NOMO-1 treated with DMSO at 0.1 percent for 48 hours (cell line): ENCODE measurements around the gene CREB5.

Experiments used
- DNase-seq: peaks from one replicate; lab custom pipeline; 2025; ENCODE audit not compliant: unreplicated experiment; lab: John Stamatoyannopoulos, UW

CREB5 gene

DNA sequence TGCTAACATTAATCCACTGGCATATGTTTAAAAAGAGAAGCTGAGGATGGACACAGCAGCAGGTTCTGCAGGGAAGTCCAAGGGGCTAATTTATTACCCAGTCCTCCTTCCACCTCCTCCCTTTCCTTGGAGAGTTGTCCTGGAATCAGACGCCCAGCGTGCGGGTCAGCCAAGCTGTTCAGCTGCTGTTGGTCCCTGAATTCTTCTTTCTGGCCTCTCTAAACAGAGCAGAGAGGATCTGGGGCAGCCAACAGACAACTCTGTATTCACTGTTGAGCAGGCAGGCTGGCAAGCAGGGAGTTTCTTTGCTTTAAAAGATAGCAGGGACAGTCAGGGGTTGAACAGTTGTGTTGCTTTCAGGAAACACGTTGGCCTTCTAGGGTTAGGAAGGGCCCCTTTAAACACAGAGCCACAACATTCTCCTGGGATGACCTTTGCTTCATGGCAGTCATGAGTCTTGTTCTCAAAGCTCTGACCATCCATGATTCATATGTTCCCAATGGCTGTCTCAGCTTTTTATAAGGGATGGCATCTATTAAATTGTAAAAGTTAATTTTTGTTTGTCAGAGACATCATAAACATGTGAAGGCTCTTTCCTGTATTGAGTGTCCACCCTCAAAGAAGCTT lies 217.0 kb downstream of the CREB5 start:
- DNase-seq = no peak

DNA sequence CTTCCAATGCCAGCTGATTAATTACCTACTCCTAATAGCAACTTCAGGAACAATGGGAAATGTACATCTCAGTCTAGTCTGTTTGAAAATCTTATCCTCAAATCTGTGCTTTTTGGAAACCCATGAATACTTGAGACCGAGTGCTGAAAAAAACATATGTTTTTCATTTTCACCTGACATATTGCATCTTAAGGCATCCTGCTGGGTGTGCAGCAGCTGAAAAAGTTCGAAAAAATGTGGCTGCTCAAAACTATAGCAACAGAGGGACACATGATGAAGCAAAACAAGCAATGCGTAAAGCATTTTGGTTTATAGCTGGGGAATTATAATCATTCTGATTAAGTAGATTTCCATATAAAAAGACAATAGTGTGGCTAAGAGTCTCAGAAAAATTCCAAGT lies 218.0 kb downstream of the CREB5 start:
- no peak for DNase-seq

DNA sequence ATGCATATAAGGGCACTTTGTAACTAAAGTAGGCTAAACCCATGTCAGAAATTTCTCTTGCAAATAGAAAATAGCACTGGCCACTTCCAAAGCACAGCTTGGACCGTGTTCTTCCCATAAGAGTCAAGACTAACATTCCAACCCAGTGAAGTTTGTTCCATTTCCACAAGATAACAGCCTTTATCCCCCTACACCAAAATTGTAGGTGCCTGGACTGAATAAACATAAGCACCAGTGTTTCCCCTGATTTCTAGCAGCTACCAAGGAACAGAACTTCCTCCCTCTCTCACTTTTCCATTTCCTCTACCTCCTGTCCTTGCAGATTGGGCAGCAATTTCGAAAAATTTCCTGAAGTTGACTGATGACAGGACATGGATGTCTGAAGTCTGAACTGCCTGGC lies 219.7 kb downstream of the CREB5 start:
- DNase-seq = no peak

DNA sequence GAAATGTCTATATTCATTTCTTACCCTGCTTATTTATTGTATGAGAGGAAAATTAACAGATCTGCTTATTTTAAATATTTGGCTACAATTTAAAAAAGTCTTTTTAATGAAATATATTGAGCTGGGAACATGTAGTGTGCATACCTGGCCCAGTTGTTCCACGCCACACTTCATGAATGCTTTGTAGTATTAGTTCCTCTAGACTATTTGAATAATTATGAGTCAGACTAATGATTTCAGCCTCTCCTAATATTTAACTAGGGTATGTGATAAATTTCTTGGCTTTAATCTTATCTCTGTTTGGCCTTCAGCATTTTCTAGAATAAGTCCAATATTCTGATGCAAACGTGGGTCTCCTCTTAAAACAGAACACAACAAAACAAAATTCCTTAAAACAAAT lies 226.6 kb downstream of the CREB5 start:
- DNase-seq = no peak

DNA sequence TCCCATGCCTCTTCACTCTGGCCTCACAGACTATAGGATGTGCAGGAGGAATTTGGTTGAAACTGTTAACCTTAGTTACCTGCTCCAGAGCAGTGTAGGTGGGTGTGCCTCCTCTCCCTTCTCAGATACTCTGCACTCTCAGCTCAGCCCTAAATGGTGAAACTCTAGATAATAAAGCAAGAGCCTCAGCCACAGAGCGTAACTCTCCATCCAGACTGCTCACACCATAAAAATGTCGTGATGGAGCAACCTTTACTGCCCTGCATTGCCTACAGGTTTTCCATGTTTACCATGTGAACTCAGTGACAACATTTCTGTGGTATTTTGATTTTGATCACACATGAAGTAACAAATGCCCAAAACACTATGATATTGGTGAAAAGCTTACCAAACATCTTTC lies 227.7 kb downstream of the CREB5 start:
- DNase-seq = no peak

DNA sequence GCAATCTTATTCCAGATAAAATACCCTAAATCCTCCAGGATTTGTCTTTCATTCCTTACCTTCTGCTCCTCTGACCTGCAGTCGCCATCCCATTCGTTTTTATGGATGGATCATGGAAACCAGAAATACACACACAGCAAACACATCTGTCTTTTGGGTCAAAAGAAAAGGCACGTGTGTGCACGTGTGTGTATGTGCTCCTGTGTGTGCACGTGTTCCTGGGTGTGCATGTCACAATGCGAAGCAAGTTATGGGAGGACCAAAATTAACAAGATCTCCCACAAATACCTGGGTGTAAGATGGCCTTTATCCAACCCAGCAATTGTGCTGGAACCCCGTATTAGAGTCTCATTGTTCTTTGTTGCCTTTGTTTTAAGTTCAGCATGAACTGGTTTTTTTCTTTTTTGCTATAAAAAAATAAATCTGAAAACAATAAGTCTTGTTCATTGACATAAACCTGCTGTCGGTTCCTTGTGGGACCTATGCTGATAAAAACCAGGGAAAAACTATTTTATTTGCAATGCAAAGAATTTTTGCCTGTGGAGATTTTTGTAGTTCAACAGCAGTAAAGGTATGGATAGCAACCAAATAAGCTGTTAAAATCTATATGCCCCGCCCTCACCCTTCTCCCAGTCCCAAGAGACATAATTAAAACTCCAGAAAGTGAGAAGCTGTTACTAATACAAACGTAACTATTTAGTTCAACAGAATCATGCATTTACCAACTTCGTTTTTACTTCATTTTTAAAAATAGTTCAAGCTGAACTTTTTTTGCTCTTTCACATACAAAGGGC lies 229.6 kb downstream of the CREB5 start:
- no peak for DNase-seq

DNA sequence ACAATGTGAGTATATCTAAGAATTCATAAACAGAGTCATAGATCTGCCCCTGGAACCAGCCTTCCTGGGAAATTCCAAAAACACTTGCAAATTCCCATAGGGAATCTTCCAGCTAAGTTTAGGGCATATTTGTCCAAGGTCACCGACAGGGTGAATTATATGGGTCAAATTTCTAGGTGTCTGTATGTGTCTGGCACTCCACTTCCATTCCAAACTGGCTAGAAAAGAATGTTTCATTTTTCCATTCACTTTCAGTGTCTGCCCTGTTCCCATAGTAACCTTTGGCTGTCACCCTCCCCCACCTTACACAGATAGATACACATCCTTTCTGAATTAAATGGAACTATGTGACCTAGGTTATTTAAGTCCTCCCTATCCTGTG lies 230.9 kb downstream of the CREB5 start:
- no peak for DNase-seq

DNA sequence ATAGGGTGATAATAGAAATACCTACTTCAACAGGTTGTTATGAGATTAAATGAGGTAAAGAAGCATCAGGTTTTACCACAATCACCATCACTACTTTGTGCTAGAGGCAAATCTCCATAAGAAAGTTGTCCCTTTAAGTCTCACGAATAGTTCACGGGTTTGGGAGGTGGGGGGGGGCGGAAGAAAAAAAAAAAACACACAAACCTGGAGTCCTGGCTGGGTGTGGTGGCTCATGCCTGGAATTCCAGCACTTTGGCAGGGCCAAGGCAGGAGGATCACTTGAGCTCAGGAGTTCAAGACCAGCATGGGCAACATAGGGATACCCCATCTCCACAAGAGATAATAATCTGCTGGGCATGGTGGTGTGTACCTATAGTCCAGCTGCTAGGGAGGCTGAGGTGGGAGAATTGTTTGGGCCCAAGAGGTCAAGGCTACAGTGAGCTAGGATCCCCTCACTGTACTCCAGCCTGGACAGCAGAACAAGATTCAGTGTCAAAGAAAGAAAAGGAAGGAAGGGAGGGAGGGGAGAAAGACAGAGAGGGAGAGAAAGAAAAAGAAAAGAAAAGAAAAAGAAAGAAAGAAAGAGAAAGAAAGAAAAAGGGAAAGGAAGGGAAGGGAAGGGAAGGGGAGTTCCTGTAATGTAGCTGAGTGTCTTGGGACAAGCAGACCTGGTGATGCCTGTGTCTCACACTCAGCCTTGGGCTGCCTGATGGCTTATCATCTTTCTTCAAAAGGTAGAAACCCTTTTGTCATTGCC lies 231.4 kb downstream of the CREB5 start:
- DNase-seq = no peak

DNA sequence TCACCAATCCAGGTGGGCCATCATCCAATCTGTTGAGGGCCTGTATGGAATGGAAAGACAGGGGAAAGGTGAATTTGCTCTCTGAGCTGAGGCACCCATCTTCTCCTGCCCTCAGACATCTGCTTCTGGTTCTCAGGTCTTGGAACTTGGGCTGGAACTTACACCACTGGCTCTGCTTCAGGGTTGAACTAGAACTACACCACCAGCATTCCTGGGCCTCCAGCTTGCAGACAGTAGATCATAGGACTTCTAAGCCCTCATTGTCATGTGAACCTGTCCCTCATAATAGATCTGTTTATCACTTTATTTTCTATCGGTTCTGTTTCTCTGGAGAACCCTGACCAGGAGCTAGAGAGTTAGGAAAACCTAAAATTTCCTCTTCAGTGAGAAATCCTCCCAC lies 233.5 kb downstream of the CREB5 start:
- no peak for DNase-seq

DNA sequence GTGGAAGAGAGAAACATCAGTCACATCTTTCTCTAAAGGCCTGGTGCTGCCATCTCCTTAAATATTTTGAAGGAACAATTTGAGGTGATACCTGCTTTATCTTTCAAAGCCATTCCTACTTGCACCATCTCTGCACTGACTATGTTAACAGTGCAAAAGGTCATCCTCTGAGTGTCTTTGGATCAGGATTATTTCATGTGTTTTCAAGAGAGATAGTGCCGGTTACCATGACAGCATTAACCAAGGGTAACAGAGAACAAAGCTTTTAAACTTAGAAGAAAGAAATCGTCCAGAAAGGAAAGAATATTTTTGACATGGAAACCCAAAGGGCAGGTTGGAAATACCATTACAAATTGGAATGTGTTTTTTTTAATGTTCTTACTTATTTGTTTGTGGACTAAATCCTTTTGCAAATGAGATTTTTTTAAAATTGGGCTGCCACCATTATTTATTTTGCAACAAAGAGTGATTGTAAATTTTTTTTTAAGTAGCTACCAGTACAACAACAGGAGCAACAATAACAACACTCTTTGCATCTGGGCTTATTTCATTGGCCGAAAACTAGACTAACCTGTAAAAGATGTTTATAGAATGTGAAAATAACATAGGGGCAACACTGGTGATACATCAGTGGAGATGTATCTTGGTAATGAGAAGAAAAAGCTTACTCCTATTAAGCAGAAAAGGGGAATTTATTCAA lies 234.2 kb downstream of the CREB5 start:
- DNase-seq = no peak

DNA sequence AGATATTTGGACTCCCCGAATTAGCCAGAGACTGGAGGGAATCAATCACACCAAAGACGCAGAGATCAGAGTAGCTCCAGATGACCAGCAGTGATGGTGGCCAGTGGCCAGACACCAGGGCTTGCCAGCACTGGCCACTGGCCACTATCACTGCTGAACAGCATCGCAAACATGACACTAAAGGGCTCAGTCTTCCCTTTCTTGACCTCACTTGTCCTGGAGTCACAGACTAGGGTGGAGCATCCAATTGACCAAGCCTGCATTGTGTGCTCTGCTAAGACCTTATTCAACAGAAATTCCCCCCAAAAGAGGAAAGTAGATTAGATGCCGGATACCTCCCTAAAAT lies 234.7 kb downstream of the CREB5 start:
- no peak for DNase-seq

DNA sequence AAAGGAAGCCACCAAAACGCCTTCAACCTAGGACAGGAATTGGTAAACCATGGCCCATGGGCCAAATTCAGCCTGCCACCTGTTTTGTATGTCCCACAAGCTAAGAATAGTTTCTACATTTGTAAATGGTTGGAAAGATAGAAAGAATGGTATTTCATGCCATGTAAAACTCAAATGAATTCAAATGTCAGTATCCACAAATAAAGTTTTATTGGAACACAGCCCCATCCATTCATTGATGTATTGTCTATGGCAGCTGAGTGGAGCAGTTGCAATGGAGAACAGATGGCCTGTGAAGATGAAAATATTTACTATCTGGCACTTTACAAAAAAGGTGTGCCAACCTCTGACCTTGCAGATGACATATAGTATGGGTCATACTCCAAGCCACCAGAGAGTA lies 236.9 kb downstream of the CREB5 start:
- no peak for DNase-seq

DNA sequence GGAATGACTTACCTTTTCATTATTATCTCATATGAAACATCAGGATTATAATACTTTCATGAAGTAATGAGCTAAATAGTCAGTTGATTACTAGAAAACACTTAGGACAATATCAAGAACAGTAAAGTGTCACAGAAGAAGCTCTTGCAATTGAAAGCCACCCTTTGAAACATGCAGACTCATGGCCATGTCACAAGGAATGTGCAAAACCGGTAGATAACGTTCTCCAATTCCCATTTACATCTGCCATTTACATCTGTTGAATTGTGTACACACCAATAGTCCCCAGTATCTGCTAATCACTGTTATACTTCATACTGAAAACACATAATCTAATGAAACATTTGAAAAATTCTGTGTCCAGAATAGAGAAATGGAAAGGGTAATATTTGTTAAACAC lies 237.5 kb downstream of the CREB5 start:
- no peak for DNase-seq

DNA sequence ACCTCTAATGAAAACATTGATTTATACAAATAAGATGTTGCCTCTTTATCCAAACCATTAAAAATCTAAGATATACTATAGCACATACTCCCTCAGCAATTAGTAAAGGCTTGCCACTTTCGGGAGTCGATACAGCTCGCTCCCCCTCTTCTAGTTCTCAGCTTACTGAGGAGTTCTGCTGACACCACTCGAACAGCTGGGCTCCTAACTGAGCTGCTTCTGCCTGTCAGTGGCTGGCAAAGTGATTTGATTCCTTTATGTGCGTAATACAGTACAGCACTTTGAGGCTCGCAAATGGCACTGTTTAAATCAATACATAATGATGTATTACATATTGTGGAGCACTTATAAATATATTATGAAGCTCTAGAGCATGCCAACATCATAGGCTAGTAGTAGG lies 241.8 kb downstream of the CREB5 start:
- DNase-seq = no peak

DNA sequence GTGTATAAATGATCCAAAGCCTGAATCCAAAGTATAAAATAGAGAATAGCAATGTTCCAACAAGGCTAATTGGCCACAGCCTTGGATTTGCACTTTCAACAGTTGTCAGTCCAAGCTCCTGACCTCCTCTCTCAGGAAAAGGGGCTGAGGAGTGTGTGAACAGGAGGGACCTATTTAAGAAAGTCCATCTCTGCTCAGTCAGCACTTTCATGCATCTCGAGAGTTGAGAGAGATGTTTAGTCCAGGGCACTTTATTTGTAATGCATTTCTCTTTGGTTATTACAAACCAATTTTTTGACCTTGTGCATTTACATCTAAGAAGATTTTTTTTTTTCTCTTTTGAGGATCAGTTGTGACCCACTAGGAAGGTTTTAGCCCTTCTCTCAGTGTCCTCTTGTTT lies 244.2 kb downstream of the CREB5 start:
- DNase-seq = no peak

DNA sequence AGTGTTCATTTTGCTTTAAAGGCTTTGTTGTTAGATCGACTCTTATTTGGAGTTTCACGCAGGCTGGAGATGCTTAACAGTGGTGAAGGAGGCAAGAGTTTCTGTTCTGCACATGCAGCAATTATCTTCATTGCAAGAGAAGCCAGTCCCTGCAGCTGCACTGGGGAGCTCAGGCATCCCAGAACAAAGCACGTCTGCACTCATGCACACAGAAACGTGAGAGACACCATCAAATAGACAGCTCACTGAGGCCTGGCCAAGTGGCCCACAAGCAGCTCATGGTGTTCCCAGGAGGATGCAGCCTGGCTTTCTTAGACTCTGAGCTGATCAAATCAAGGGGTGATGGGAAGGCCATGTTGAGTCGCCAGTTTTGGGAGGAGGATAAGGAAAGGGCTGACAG lies 246.1 kb downstream of the CREB5 start:
- no peak for DNase-seq

DNA sequence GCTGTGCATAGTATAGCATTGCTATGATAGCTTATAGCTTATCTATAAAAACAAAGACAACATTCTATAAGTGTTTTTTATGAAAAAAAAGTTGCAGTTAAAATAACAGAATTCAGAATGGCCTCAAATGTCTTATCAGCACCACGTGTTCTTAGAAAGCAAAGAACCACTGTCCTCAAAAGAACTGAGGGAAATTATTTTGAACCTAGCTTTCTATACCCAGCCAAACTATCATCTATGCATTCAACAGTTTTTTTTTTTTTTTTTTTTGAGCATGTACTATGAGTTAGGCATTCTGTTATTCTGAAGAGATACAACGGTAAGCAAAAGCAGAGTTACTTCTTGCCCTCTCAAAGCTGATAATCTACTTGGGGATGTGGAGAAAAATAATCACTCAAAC lies 247.8 kb downstream of the CREB5 start:
- no peak for DNase-seq

DNA sequence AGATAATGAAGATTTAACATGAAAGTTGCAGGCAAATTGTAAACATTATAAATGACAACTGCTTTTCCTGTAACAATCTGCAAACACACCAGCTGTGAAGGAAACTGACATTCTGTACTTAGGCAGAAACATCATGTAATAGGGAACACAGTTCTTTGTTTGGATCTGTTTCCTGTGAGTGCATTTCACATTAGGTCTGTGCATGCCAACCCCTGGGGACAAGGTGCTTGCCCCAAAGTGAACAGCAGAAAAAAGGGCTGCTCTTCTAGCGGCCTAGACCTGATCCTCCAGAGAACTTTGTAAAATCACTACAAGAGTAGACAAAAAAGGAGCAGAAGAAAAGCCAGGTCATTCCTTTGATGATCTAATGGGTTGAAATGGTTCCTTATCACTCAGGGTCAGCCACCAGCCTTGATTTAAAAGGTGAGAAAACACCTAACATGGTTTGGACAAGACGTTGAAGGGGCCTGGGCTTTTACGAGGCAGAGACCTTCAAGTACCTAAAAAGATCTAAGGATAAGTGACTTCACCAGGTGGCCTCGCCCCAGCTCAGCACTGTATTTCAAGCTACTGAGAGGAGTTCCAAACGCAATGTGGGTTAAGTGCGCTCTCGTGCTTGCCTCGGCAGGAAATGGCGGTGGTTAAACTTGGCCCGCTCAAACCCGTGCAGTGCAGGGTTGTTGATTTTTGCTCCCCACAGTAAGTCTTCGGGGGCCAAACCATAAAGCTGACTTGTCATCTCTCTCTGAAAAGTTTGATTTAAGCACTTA lies 249.7 kb downstream of the CREB5 start:
- no peak for DNase-seq

DNA sequence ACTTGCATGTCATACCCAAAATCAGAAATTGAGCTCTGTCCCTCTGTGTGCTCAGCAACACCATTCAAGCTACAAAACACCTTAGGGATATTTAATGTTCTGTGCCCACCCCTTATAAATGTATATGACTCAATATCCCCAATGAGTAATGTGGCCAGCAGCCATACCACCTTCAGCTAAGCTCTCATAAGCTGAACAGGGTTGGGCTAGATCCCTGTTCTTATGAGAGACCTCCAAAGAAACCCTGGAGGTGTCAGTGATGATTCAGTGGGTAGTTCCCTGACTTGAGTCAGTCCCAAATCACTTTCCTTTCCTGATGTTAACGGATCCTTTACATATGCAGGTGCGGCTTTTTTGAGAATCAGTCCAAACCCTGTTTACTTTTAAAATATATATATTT lies 253.8 kb downstream of the CREB5 start:
- no peak for DNase-seq

DNA sequence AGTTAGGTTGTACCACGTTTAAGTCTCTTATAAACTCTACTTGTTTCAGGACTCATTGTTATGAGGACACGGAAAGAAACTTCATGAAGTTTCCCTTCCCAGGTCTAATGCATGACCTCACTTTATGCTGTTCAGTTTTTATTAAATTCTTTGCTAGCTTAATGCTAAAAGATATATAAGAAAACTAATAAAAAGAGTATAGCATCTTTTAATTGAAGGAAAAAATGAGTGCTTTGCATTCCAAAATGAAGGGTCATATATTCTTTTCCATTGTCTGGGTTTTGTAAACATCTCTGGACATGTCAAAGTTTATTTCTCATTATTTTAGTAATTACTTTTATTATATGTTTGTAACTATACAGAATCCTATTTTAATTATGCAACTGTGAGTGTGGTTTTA lies 255.8 kb downstream of the CREB5 start:
- no peak for DNase-seq

DNA sequence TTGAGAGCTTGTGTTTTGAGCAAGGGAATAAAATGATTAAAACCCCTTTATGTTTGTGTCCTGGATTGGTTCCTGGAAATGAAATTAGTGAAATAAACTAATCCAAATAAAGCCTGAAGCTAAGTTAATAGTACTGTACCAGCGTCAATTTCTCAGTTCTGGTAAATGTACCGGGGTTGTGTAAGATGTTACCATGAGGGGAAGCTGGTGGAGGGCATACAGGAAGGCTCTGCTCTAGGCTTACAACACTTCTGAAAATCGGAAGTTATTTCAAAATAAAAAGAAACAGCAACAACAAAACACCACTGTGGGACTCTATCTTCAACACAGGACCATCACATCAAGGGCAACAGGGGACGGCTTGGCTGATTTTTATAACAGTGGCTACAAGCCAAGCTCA lies 257.0 kb downstream of the CREB5 start:
- peak; percentile 40 for DNase-seq
